NCI-H1436 treated with DMSO at 0.1 percent for 48 hours (cell line): ENCODE data around the gene MMS22L.

Experiments
- DNase-seq: peaks from one replicate; lab custom pipeline; 2025; lab: John Stamatoyannopoulos, UW

MMS22L gene

DNA sequence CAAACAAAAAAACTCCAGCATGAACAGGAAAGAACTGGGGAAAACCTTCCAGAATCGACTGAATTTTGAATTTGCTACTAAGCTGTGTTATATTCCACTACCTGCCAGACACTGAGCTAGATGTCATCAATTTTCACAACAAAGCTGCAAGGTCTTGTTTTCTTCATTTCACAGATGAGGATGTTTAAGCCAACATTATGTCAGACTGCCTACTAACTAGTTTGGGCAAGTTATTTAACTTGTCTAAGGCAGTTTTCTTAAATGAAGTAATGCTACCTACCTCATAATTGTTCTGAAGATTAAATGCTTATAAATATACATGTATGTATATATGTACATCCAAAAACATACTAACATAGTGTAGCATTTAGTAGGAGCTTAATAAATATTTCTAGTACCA, 144.4 kb downstream of the MMS22L start:
- DNase-seq: no peak

DNA sequence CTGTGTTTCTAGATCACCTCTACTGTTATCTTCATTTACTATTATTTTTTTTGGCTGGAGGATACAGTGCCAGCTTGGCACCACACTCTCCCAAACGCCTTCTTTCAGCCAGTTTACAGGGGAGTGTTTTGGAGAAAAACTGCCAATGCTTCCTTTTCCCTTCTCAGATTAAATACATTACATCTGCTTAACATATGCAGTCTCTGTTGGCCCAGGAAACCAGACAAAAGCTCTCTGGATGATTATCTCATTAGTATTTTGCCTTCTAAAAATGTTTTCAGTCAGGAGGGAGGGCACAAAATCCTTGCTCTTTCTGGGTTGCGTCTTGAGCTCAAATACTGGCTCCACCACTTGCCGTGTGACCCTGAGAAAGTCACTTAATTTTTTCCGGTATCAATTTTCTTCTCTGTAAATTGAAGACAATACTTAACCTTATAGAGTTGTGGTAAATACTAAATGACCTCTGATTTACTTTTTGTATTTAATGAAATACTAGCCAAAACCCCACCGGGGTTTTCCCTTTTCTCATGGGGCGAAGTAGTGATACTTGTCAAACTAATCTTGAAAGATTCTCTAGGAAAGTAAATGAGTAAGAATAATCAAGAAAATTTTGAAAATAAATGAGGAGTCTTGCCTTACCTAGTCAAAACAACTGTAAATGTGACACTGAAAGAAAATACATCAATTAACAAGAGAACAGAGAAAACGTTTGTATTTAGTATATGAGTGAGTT, 146.2 kb downstream of the MMS22L start:
- no peak for DNase-seq

DNA sequence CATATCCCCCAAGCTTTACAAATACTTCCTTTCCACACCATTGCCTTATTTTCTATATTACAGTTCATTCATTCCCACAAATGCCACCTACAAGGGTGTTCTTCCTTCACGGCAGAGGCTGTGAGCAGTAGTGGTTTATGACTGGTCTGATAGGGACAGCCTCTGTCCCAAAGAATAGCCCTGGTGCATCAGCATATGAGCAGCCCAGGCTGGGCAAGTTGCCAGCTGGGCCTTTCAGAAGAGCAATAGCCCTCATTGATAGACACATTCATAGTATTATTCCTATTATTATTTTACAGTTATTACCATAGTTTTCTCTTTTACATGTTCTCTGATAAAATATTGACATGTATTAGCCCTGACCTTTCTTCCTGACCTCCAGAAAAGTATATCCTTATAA, 149.9 kb downstream of the MMS22L start:
- DNase-seq: no peak

DNA sequence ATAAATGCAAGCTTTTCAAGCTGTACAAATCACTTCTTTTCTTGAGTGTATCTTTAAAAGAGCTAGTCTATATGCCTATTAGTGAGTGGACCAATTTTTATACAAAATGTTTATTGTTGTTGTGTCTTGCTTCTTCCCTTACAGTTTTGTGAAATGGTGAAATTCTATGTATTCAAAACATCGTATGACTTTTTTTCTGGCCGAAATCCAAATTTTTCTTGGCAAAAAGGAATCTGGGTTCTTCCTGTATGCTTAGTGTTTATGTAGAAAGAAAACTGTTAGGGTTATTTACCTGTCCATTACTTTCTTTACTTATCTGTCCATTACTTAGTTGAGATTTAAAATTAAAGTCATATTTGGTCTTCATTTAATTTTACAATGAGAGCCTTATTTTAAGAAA, 153.9 kb downstream of the MMS22L start:
- no peak for DNase-seq

DNA sequence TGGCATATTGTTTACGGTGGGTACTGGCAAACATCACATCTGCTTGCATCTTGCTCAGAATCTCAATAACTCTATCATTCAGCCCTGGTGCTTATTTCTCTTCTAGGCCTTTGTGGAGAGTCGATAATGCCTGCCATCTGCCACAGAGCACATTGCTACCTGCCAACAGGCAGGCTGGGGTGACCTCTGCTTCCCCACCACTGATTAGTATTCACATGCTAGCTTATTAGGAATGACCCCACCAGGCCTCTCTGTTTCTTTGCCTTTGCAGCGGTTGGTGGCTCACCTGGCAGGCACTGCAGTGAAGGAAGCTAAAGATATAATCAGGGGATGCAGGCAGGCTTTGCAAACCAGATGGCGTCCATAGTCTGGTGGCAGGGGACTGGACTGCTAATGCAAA, 154.5 kb downstream of the MMS22L start:
- no peak for DNase-seq

DNA sequence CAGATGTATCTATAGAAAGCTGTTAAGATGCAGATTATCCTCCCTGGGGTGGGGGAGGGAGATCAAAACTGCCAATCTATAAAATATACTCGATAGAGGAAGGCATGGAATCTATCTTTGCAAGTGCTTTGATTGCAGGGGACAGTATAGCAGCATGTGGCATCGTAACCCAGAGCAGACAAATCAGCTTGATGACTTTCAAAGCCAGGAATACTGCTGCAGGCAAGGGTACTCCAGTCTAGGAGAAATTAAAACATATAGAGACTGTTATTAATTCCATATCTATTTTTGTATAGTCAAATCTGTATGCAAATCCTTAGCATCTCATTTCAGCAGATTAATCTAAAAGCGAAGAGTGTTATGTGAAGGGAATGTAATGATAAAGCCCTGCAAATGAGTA, 159.4 kb downstream of the MMS22L start:
- DNase-seq: no peak

DNA sequence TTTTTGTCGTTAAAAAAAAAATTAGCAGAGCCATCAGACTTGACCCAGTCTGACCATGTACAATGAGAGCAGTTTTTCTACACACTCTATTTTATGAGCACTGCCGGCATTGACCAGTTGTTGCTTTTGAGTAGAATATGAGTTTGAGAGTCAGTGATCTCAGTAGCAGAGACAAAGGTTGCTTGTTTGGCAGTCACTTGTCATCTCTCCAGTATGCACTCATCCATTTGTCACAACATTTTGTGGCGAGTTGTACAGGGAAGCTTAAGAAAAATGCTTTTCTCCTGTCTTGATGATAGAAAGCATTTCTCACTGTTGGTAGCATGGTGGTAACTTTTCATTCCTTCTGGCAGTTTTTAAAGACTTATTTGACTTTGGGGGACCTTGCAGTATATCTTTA, 159.9 kb downstream of the MMS22L start:
- no peak for DNase-seq

DNA sequence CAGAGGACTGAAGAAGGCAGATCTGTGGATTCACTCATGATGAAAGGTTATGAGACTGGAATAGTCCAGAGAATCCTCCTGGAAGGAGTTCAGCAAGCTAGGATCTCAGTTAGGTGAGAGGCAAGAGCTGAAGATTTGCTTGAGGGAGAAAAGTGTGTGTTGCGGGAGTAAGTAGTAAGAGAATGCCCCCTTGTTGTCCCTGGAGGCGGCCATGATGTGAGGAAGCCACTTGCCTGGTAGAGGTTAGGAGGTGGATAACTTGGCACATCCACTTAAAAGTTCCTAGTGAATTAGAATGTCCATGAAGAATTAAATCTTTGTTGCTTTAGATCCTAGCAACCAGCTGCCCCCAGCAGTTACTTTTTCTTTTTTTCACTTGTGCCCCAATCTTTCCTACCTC, 162.5 kb downstream of the MMS22L start:
- no peak for DNase-seq

DNA sequence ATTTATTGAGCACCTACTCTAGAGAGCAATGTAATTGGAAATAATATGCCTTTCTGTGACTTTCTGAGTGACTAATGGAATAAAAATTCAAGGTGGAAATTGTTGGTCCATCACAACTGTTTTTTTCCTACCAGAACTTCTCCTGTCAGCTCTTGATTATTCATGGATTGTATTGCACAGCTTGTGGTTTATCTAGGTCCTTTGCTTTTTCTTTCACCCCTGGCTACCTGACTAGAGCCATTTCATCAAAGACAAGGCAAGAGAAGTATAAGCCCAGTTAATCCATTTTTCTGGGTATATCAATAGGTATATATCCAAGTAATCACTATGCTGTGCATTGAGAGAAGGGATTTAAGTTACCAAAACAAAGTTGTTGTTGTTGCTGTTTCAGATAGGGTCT, 168.4 kb downstream of the MMS22L start:
- no peak for DNase-seq

DNA sequence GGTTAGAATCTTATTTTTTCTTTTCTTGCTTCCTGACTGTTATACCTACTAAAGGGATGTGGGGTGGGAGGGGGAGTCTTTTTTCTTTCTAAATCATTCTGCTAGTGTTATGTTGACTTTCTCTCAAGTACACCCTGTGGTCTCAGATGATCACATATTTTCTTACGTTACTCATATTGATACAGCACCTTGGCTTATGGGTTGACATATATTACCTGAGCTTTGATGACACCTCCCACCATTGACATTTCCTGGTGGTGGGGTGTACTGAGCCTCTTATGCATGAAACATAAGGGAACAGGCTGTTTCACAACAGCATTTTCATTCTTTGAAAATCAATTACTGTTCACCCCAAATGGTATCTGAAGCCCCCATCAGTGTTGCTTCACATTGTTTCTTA, 169.8 kb downstream of the MMS22L start:
- no peak for DNase-seq

DNA sequence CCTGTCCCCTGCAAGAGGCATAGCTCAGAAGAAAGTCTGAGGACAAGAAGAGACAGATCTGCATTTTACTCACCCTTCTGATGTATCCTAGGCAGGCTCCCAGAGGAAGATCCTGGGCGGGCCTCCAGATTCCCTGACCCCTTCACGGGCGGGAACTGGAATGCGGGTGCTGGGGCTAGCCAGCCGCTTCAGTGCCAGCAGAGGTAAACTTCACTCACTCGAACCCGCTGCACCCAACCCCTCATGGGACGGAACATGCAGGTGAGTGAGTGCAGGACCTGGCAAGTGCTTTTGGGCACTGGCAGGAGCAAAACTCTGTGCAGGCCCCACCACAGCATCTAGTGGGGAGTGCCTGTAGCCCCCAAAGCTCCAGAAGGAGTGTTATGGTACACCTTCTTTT, 171.8 kb downstream of the MMS22L start:
- DNase-seq: no peak

DNA sequence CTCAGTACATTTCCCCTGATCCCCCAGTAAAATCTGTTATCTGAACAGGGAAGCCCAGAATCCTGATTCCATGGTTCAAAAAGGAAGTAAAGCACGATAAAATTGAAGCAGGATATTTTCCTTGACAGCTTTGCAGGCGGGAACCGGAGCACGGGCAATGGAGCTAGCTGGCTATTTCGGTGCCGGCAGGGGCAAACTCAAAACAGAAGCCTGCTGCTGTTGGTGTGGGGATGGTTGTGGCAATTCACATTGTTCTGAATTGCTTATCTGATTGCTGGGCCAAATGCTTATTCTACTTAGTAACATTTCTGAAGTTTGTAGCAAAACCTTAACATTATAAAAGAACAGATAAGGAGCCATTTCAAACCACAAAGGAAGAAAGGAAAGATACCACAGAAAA, 172.4 kb downstream of the MMS22L start:
- no peak for DNase-seq

DNA sequence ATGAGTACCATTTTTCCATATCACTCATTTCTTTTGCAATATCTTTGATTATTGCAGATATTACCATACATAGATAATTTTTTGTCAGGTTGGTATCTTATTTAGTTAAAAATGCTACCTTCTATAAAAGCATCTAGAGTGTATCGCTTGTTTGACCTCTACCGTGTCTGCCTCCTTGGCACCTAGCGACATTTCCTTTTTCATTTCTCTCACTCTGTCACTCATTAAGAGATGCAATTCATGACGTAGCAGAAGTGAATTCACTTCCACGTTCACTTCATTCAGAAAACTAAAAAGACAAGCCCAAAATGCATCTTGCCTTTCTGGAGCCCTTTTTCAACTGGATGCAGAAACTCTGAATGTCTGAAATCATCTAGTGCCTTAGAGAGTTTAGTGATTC, 172.9 kb downstream of the MMS22L start:
- no peak for DNase-seq

DNA sequence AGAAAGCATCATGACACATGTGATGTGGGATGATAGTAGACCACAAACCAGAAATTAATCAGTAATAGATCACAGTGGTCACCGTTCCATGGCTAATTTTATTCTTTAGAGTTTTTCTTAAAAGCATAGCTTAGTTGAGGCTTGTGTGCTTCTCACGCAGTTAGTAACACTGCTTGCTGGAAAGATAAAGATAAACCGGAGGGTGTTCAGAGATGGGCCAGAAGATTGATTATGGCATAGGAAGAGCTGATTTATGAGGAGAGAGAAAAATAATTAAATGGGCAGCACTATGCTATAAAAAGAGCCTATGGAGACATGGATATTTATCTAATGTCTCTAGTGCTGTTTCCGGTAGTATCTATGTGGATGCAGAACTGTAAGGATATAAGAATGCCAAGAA, 173.6 kb downstream of the MMS22L start:
- DNase-seq: no peak

DNA sequence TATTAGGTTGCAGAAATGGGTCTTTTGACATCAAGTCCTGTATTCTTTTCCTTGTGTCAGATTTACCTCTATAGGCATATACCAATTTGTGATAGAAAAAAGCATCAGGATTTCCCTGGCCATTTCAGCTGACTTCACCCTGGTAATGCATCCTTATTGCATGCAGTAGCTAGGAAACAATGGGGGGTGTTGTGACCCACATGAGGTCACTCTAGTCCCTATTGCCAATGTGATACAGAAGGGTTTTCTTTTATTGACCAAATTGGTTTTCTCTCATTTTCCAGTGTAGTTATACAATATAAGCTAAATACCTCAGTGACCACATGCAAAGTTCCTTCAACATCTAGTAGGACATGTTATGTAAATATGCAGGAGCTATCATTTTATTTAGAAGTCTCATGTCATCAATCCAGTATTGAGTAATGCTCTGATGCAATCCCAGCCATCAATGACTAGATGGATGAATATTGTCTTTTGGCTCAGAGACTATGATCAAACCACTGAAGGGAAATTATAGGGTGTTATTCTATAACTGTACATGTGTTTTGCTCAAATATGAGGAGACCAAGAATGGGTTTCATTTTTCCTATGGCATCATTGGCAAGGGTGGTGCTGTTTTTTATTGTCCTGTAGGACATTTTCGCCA, 180.7 kb downstream of the MMS22L start:
- no peak for DNase-seq

DNA sequence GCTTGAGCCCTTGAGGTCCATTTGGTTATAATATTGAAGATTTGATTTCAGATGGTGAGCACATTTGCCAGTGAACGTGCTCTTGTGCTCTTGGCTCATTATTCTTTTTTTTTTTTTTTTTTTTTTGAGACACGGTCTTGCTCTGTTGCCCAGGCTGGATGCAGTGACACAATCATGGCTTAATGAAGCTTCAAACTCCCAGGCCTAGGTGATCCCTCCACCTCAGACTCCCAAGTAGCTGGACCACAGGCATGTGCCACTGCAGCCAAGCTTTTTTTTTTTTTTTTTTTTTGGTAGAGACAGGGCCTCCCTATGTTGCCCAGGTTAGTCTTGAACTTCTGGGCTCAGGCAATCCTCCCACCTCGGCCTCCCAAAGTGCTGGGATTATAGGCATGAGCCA, 182.3 kb downstream of the MMS22L start:
- DNase-seq: no peak

DNA sequence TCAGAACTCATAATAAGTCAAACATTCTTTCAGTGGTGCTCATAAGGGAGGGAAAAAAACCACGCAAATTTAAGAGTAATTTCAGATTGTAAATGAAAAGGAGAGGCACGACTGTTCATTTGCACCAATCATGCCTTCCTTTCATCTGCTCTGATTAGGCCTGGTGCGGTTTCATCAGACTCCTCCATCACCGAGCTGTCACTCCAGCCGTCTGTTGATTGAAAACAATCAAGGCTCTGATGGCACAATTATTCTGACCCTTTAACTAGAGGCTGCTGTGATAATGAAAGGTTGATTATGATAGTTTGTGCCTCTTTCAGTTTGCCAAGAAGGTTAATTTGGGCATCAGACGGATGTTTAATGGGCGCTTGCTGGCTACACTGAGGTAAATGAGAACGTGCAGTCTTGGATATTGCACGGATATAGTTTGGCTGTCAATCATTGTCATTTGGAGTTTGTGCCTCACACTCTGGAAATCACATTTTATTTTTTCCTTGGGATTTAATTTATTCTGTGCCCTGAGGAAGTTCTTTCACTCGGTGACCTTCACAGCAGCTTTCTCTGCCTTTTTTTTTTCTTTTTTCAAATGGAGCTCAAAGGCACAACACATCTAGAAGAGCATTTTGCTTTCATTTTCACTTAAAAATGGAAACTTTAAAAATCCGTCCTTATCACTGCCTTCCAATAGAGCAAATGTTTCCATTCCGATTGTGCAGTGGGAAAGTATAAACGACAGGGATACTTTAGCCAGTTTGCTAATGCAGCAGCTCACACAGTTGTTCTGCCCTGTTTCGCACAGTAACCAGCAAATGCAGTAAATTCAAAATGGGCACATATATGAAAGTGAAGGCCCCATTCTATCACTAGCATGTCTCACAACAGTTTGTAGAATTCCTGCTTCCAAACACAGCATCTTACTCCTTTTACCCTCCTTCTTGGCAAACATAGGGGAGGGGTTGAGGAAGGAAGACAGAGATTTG, 185.7 kb downstream of the MMS22L start:
- peak; percentile 88 for DNase-seq

DNA sequence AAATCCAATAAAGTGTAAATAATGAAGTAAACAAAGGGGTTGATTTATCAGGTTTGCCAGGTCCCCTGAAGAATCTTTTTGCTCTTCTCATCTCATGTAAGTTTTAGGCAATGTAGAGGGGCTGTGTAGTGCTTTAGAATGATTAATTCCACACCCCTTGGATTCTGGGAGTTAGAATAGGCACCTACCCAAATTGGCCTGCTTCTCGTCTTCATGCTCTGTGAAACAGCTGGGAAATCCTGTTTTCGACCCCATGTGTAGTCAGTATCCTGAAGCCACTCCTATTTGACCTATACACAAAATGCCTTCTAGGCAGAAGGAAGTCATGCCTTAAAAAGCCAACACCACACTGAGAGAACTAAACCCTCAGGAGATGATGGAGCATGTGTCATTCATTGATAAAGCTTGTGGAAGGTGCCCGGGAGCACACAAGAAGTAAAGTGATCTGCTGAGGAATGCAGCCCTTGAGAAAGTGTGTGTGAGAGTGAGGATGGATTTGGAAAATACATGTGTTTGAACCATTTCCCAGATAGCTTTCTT, 187.6 kb downstream of the MMS22L start:
- DNase-seq: no peak

DNA sequence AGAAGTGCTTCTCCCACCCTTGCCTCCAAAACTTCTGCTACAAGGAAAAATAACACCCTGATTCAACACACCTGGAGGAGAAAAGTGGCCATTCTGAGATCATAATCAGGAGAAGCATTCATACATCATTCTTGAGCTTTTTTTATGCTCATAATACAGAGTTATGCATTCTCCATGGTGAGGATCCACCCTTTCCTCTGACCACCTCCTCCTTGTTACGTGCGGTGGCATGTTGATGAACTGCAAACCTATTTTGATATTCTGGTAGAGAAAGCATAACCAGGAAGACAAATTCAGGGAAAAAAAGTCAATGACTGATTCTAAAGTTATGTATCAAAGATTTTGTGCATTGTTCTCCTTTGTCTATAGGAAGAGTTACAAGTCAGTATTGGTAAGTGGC, 188.6 kb downstream of the MMS22L start:
- no peak for DNase-seq

DNA sequence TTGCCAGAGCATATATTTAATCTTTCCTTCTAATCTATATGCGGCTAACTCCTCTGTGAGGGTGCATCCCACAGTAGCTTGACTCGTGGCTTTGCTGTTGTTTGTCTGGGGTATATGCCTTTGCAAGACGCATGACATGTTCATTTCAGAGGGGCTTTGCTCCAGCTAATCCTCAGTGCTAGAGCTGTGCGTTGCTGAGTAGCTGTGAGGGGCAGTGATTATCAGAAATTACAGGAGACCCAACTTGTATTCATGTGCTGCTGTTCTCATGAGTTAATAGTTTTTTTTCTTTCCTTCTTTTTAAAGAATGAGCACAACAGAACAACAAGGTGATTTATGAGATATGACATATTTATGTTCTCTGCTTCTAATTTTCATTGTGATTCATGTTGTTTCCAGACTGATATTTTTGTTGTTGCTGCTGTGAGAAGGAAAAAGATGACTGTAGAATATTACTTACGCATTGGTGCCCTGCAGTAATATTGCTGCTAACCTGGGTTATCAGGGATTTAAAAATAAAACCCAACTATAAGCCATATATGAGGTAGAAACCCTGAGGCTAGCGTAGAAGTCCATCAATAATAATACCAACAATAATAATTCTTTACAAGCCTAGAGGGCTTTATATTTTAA, 190.2 kb downstream of the MMS22L start:
- DNase-seq: no peak
